ENCODE measurements around the gene SORCS3. TPM values are rescaled to one million over a fixed set of nuclear protein-coding genes. Genes with fewer than 3 reads are reported as not detected.
A peak's percentile ranks its signal among the peaks of the same experiment; 100 is the strongest.

SORCS3 gene
- total RNA-seq, 1 experiment from 2014 or later = 0.18 TPM

- H3K27ac Mint-ChIP-seq (ENCODE audit: unreplicated experiment) = no peak overlapping the region
- no peak overlapping the region for H3K4me3 ChIP-seq (ENCODE audit: low read depth, low read length)
- DNase-seq = no peak
- ChIA-PET POLR2A (no interaction called here), CTCF (no interaction called here)
- no peaks in the 10 kb centered on the region for H3K27me3 ChIP-seq (replicated peaks; ENCODE audit: control insufficient read depth, insufficient read depth, low read length)
- no peak overlapping the region for H3K4me3 Mint-ChIP-seq (ENCODE audit: unreplicated experiment)
- peak in 1 of 2 experiments; percentile 56 for TF ChIP-seq CTCF (IDR thresholded peaks at IDR 0.05; ENCODE audit: insufficient read depth in 1 of 2, low read depth in 1 of 2, low read length in 1 of 2, severe bottlenecking in 1 of 2, unreplicated experiment in 1 of 2)
- H3K27me3 Mint-ChIP-seq (ENCODE audit: insufficient read depth, unreplicated experiment) = peaks cover 23% of the 10 kb centered on the region
- H3K4me1 Mint-ChIP-seq (ENCODE audit: low read depth, unreplicated experiment) = no peaks in the 10 kb centered on the region
- BruUV-seq (replicated peaks) = no TSS peak
- H3K36me3 Mint-ChIP-seq (ENCODE audit: insufficient read depth, unreplicated experiment) = no peaks in the 10 kb centered on the region
- no peaks in the 10 kb centered on the region for H3K9me3 Mint-ChIP-seq (ENCODE audit: unreplicated experiment)
- H3K36me3 ChIP-seq (ENCODE audit: control insufficient read depth, insufficient read depth, low read length) = no peaks in the 10 kb centered on the region
- H3K9me3 ChIP-seq = no peaks in the 10 kb centered on the region
- intact Hi-C loops (cut with micrococcal nuclease; ENCODE audit: unreplicated experiment) = loop anchor here (1.0 kb wide), 1 partner anchor 275 kb away; no protein-coding TSS in a partner anchor
- no peaks in the 10 kb centered on the region for H3K4me1 ChIP-seq
These were observed 9.0 kb downstream of the SORCS3 start for GRCh38 chr10:104650072-104650471.

- no peak for TF ChIP-seq CTCF (IDR thresholded peaks at IDR 0.05; ENCODE audit: insufficient read depth in 1 of 2, low read depth in 1 of 2, low read length in 1 of 2, severe bottlenecking in 1 of 2, unreplicated experiment in 1 of 2)
- no TSS peak for BruUV-seq (replicated peaks)
- Mint-ChIP-seq H3K36me3 (ENCODE audit: insufficient read depth, unreplicated experiment) (no peaks in the 10 kb centered on the region), H3K27ac (ENCODE audit: unreplicated experiment) (no peak overlapping the region), H3K27me3 (ENCODE audit: insufficient read depth, unreplicated experiment) (peaks cover 23% of the 10 kb centered on the region), H3K9me3 (ENCODE audit: unreplicated experiment) (no peaks in the 10 kb centered on the region), H3K4me1 (ENCODE audit: low read depth, unreplicated experiment) (no peaks in the 10 kb centered on the region), H3K4me3 (ENCODE audit: unreplicated experiment) (no peak overlapping the region)
- no peaks in the 10 kb centered on the region for H3K4me1 ChIP-seq
- intact Hi-C loops (cut with micrococcal nuclease; ENCODE audit: unreplicated experiment) = loop anchor here (1.0 kb wide), 1 partner anchor 275 kb away; no protein-coding TSS in a partner anchor
- H3K4me3 ChIP-seq (ENCODE audit: low read depth, low read length) = no peak overlapping the region
- ChIA-PET POLR2A (no interaction called here), CTCF (no interaction called here)
- no peak for DNase-seq
- no peaks in the 10 kb centered on the region for H3K9me3 ChIP-seq
- no peaks in the 10 kb centered on the region for H3K36me3 ChIP-seq (ENCODE audit: control insufficient read depth, insufficient read depth, low read length)
- no peaks in the 10 kb centered on the region for H3K27me3 ChIP-seq (replicated peaks; ENCODE audit: control insufficient read depth, insufficient read depth, low read length)
These were observed 9.7 kb downstream of the SORCS3 start for GRCh38 chr10:104650635-104651331.

GRCh38 chr10:104657036-104657435, 15.9 kb downstream of the SORCS3 start:
- TF ChIP-seq CTCF (IDR thresholded peaks at IDR 0.05; ENCODE audit: insufficient read depth in 1 of 2, low read depth in 1 of 2, low read length in 1 of 2, severe bottlenecking in 1 of 2, unreplicated experiment in 1 of 2) = no peak
- POLR2A ChIA-PET = no interaction called here

More at GRCh38 chr10:104657036-104657435, 15.9 kb downstream of the SORCS3 start:
- no peaks in the 10 kb centered on the region for H3K9me3 ChIP-seq
- H3K36me3 ChIP-seq (ENCODE audit: control insufficient read depth, insufficient read depth, low read length) = no peaks in the 10 kb centered on the region
- Mint-ChIP-seq H3K9me3 (ENCODE audit: unreplicated experiment) (no peaks in the 10 kb centered on the region), H3K36me3 (ENCODE audit: insufficient read depth, unreplicated experiment) (no peaks in the 10 kb centered on the region), H3K27ac (ENCODE audit: unreplicated experiment) (no peak overlapping the region), H3K27me3 (ENCODE audit: insufficient read depth, unreplicated experiment) (peaks cover 11% of the 10 kb centered on the region), H3K4me1 (ENCODE audit: low read depth, unreplicated experiment) (no peaks in the 10 kb centered on the region), H3K4me3 (ENCODE audit: unreplicated experiment) (no peak overlapping the region)
- H3K4me3 ChIP-seq (ENCODE audit: low read depth, low read length) = no peak overlapping the region
- intact Hi-C loops (cut with micrococcal nuclease; ENCODE audit: unreplicated experiment) = no loop called here
- DNase-seq = no peak
- BruUV-seq (replicated peaks) = no TSS peak
- H3K4me1 ChIP-seq = no peaks in the 10 kb centered on the region
- no peaks in the 10 kb centered on the region for H3K27me3 ChIP-seq (replicated peaks; ENCODE audit: control insufficient read depth, insufficient read depth, low read length)
- CTCF ChIA-PET = no interaction called here

Data from Caco-2 (cell line).